ENCODE results near the gene CASP14. TPM values are rescaled to one million over a fixed set of nuclear protein-coding genes. Genes with fewer than 3 reads are reported as not detected.
A peak's percentile ranks its signal among the peaks of the same experiment; 100 is the strongest.
"Not testable (repeated sequence)": the region's sequence is repeated elsewhere in the genome, so short reads cannot be mapped to it uniquely, and the experiment has no call there.

The CASP14 gene
- total RNA-seq, 1 experiment from 2014 or later = not detected

GRCh38 chr19:15087182-15087581, 37.9 kb downstream of the CASP14 start:
- TF ChIP-seq CTCF (IDR thresholded peaks at IDR 0.05; ENCODE audit: unreplicated experiment) = no peak

GRCh38 chr19:15091918-15092753, 42.9 kb downstream of the CASP14 start:
- BruUV-seq (replicated peaks) = no TSS peak
- intact Hi-C loops (cut with micrococcal nuclease; ENCODE audit: unreplicated experiment) = loop anchor here (2.0 kb wide), 1 partner anchor 59 kb away; no protein-coding TSS in a partner anchor
- H3K27me3 Mint-ChIP-seq (ENCODE audit: unreplicated experiment) = peaks cover 23% of the 10 kb centered on the region
- DNase-seq = peak; percentile 45
- CTCF ChIA-PET = interaction anchor here (0.5 to 1.6 kb wide), 20 partner anchors 9 to 1241 kb away, joined by 3 to 10 read pairs (median 4); partner anchors contain the start of gene AKAP8L
- H3K9me3 Mint-ChIP-seq (ENCODE audit: low read depth, unreplicated experiment) = no peaks in the 10 kb centered on the region
- no peak overlapping the region for H3K4me3 Mint-ChIP-seq (ENCODE audit: low read depth, unreplicated experiment)
- no peak overlapping the region for H3K27ac Mint-ChIP-seq (ENCODE audit: unreplicated experiment)
- no peaks in the 10 kb centered on the region for H3K36me3 Mint-ChIP-seq (ENCODE audit: insufficient read depth, unreplicated experiment)
- peak; percentile 44 for TF ChIP-seq CTCF (IDR thresholded peaks at IDR 0.05; ENCODE audit: unreplicated experiment)
- no peaks in the 10 kb centered on the region for H3K4me1 Mint-ChIP-seq (ENCODE audit: low read depth, unreplicated experiment)

More at GRCh38 chr19:15087182-15087581, 37.9 kb downstream of the CASP14 start:
- no peak for DNase-seq
- peaks cover 48% of the 10 kb centered on the region for H3K27me3 Mint-ChIP-seq (ENCODE audit: unreplicated experiment)
- BruUV-seq (replicated peaks) = no TSS peak
- no peak overlapping the region for H3K27ac Mint-ChIP-seq (ENCODE audit: unreplicated experiment)
- no peaks in the 10 kb centered on the region for H3K4me1 Mint-ChIP-seq (ENCODE audit: low read depth, unreplicated experiment)
- no peak overlapping the region for H3K4me3 Mint-ChIP-seq (ENCODE audit: low read depth, unreplicated experiment)
- H3K36me3 Mint-ChIP-seq (ENCODE audit: insufficient read depth, unreplicated experiment) = no peaks in the 10 kb centered on the region
- intact Hi-C loops (cut with micrococcal nuclease; ENCODE audit: unreplicated experiment) = no loop called here
- CTCF ChIA-PET = no interaction called here
- H3K9me3 Mint-ChIP-seq (ENCODE audit: low read depth, unreplicated experiment) = no peaks in the 10 kb centered on the region

GRCh38 chr19:15093001-15093400, 43.7 kb downstream of the CASP14 start:
- H3K4me3 Mint-ChIP-seq (ENCODE audit: low read depth, unreplicated experiment) = no peak overlapping the region
- H3K9me3 Mint-ChIP-seq (ENCODE audit: low read depth, unreplicated experiment) = no peaks in the 10 kb centered on the region
- peaks cover 15% of the 10 kb centered on the region for H3K27me3 Mint-ChIP-seq (ENCODE audit: unreplicated experiment)
- no peaks in the 10 kb centered on the region for H3K36me3 Mint-ChIP-seq (ENCODE audit: insufficient read depth, unreplicated experiment)
- H3K27ac Mint-ChIP-seq (ENCODE audit: unreplicated experiment) = no peak overlapping the region
- no peak for DNase-seq
- TF ChIP-seq CTCF (IDR thresholded peaks at IDR 0.05; ENCODE audit: unreplicated experiment) = no peak
- no peaks in the 10 kb centered on the region for H3K4me1 Mint-ChIP-seq (ENCODE audit: low read depth, unreplicated experiment)
- intact Hi-C loops (cut with micrococcal nuclease; ENCODE audit: unreplicated experiment) = loop anchor here (2.0 kb wide), 1 partner anchor 58 kb away; no protein-coding TSS in a partner anchor
- no TSS peak for BruUV-seq (replicated peaks)
- CTCF ChIA-PET = interaction anchor here (1.6 kb wide), 1 partner anchor 8 kb away, joined by 10 read pairs; no protein-coding TSS in a partner anchor

GRCh38 chr19:15096223-15096622, 46.9 kb downstream of the CASP14 start:
- no peak overlapping the region for H3K27ac Mint-ChIP-seq (ENCODE audit: unreplicated experiment)
- intact Hi-C loops (cut with micrococcal nuclease; ENCODE audit: unreplicated experiment) = no loop called here
- H3K36me3 Mint-ChIP-seq (ENCODE audit: insufficient read depth, unreplicated experiment) = no peaks in the 10 kb centered on the region
- BruUV-seq (replicated peaks) = no TSS peak
- H3K4me1 Mint-ChIP-seq (ENCODE audit: low read depth, unreplicated experiment) = no peaks in the 10 kb centered on the region
- no peaks in the 10 kb centered on the region for H3K9me3 Mint-ChIP-seq (ENCODE audit: low read depth, unreplicated experiment)
- CTCF ChIA-PET = no interaction called here
- DNase-seq = no peak
- TF ChIP-seq CTCF (IDR thresholded peaks at IDR 0.05; ENCODE audit: unreplicated experiment) = no peak
- peaks cover 16% of the 10 kb centered on the region for H3K27me3 Mint-ChIP-seq (ENCODE audit: unreplicated experiment)
- H3K4me3 Mint-ChIP-seq (ENCODE audit: low read depth, unreplicated experiment) = no peak overlapping the region

GRCh38 chr19:15097980-15098379, 48.7 kb downstream of the CASP14 start:
- H3K4me1 Mint-ChIP-seq (ENCODE audit: low read depth, unreplicated experiment); intact Hi-C loops (cut with micrococcal nuclease; ENCODE audit: unreplicated experiment); H3K36me3 Mint-ChIP-seq (ENCODE audit: insufficient read depth, unreplicated experiment); DNase-seq; H3K27ac Mint-ChIP-seq (ENCODE audit: unreplicated experiment); H3K9me3 Mint-ChIP-seq (ENCODE audit: low read depth, unreplicated experiment); BruUV-seq (replicated peaks); H3K4me3 Mint-ChIP-seq (ENCODE audit: low read depth, unreplicated experiment); CTCF ChIA-PET: not testable (repeated sequence)
- H3K27me3 Mint-ChIP-seq (ENCODE audit: unreplicated experiment) = peaks cover 16% of the 10 kb centered on the region

Data from Calu3 (cell line).